Measurements from ENCODE around the gene NEURL1B. TPM values are rescaled to one million over a fixed set of nuclear protein-coding genes. Genes with fewer than 3 reads are reported as not detected.

Gene NEURL1B
- total RNA-seq, 2 experiments from 2014 or later = 0.08 to 0.16 TPM

DNA sequence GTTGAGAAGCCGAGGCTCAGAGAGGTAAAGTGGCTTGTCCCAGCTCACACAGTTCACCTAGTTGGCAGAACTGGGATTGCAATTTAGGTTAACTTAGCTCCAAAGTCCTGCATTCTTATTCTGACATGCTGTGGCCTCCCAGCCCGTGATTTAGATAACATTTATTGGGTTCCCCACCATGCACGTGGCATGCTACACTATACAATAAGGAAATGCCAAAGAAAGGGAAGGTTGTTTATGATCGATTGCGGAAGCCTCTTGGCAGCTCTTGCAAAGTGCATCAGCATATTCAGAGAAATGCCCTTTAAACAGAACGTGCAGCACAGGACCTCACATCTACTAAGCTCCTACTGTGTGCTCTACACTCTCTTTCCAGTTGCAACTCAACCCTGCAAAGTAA, 3.2 kb downstream of the NEURL1B start:
- CTCF ChIA-PET = interaction anchor here (0.5 kb wide), 1 partner anchor 330 kb away, joined by 3 read pairs; no protein-coding TSS in a partner anchor
- peaks cover 8% of the 10 kb centered on the region for H3K4me1 Mint-ChIP-seq (ENCODE audit: low read depth)
- no peak for TF ChIP-seq CTCF (IDR thresholded peaks at IDR 0.05)

DNA sequence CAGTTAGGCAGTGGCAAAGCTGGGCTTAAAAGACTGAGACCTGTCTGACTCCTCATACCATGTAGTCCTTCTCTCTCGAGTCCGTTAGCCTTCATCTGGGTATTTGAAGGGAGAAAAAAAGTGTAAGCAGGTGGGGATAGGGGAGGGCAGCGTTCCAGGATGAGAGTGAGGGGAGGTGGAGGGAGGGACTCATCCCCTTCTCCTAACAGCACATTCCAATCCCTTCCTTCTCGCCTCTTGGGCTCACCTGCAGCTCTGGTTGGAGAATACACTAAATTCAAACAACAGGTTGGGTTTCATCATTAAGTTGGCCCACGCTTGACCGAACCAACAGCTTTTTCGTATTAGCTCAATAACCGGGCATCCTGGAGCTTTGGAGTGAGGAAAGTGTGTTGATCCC, 3.6 kb downstream of the NEURL1B start:
- H3K27me3 Mint-ChIP-seq = peaks cover 40% of the 10 kb centered on the region
- peaks cover 8% of the 10 kb centered on the region for H3K4me1 Mint-ChIP-seq (ENCODE audit: low read depth)

More for the DNA sequence above, 3.2 kb downstream of the NEURL1B start:
- intact Hi-C loops (cut with DNase I, micrococcal nuclease) = no loop called here
- Histone ChIP-seq H3K4me3 (ENCODE audit: low read length) (no peak overlapping the region), H3K27ac (ENCODE audit: low read depth in 1 of 2, low read length in 2 of 2) (no peak overlapping the region), H3K9me3 (ENCODE audit: control insufficient read depth in 1 of 2, insufficient read depth in 1 of 2, low read length in 2 of 2) (no peaks in the 10 kb centered on the region), H3K4me1 (ENCODE audit: insufficient read depth, low read length) (peaks cover 16% of the 10 kb centered on the region), H3K36me3 (ENCODE audit: insufficient read depth, low read length) (no peaks in the 10 kb centered on the region), H3K27me3 (ENCODE audit: control insufficient read depth in 1 of 2, insufficient read depth in 2 of 2, low read length in 2 of 2) (peaks cover 15 to 19% of the 10 kb centered on the region in 2 experiments)
- no peak overlapping the region for H3K4me3 Mint-ChIP-seq
- no peaks in the 10 kb centered on the region for H3K36me3 Mint-ChIP-seq (ENCODE audit: low read depth)
- H3K9me3 Mint-ChIP-seq = no peaks in the 10 kb centered on the region
- H3K27ac Mint-ChIP-seq = no peak overlapping the region
- DNase-seq (no peak), ATAC-seq (ENCODE audit: poor library complexity) (no peak)
- POLR2A ChIA-PET = no interaction called here
- peaks cover 43% of the 10 kb centered on the region for H3K27me3 Mint-ChIP-seq

GRCh38 chr5:172645271-172646055, 4.4 kb downstream of the NEURL1B start:
- H3K27ac Mint-ChIP-seq = no peak overlapping the region
- Histone ChIP-seq H3K4me3 (ENCODE audit: low read length) (no peak overlapping the region), H3K27me3 (ENCODE audit: control insufficient read depth in 1 of 2, insufficient read depth in 2 of 2, low read length in 2 of 2) (peaks cover 11 to 14% of the 10 kb centered on the region in 2 experiments), H3K36me3 (ENCODE audit: insufficient read depth, low read length) (no peaks in the 10 kb centered on the region), H3K4me1 (ENCODE audit: insufficient read depth, low read length) (peaks cover 12% of the 10 kb centered on the region), H3K9me3 (ENCODE audit: control insufficient read depth in 1 of 2, insufficient read depth in 1 of 2, low read length in 2 of 2) (no peaks in the 10 kb centered on the region), H3K27ac (ENCODE audit: low read depth in 1 of 2, low read length in 2 of 2) (no peak overlapping the region)
- TF ChIP-seq CTCF (IDR thresholded peaks at IDR 0.05) = no peak
- H3K27me3 Mint-ChIP-seq = peaks cover 33% of the 10 kb centered on the region
- ATAC-seq (ENCODE audit: poor library complexity) (no peak), DNase-seq (no peak)
- H3K4me1 Mint-ChIP-seq (ENCODE audit: low read depth) = peaks cover under 1% of the 10 kb centered on the region
- POLR2A ChIA-PET = no interaction called here
- CTCF ChIA-PET = no interaction called here
- intact Hi-C loops (cut with DNase I, micrococcal nuclease) = no loop called here
- no peaks in the 10 kb centered on the region for H3K36me3 Mint-ChIP-seq (ENCODE audit: low read depth)
- H3K9me3 Mint-ChIP-seq = no peaks in the 10 kb centered on the region
- no peak overlapping the region for H3K4me3 Mint-ChIP-seq

More for the DNA sequence above, 3.6 kb downstream of the NEURL1B start:
- TF ChIP-seq CTCF (IDR thresholded peaks at IDR 0.05) = no peak
- ChIA-PET CTCF (no interaction called here), POLR2A (no interaction called here)
- Histone ChIP-seq H3K4me3 (ENCODE audit: low read length) (no peak overlapping the region), H3K27ac (ENCODE audit: low read depth in 1 of 2, low read length in 2 of 2) (no peak overlapping the region), H3K9me3 (ENCODE audit: control insufficient read depth in 1 of 2, insufficient read depth in 1 of 2, low read length in 2 of 2) (no peaks in the 10 kb centered on the region), H3K36me3 (ENCODE audit: insufficient read depth, low read length) (no peaks in the 10 kb centered on the region), H3K4me1 (ENCODE audit: insufficient read depth, low read length) (peaks cover 16% of the 10 kb centered on the region), H3K27me3 (ENCODE audit: control insufficient read depth in 1 of 2, insufficient read depth in 2 of 2, low read length in 2 of 2) (peaks cover 15 to 19% of the 10 kb centered on the region in 2 experiments)
- Mint-ChIP-seq H3K4me3 (no peak overlapping the region), H3K9me3 (no peaks in the 10 kb centered on the region), H3K27ac (no peak overlapping the region), H3K36me3 (ENCODE audit: low read depth) (no peaks in the 10 kb centered on the region)
- intact Hi-C loops (cut with DNase I, micrococcal nuclease) = no loop called here
- no peak for ATAC-seq (ENCODE audit: poor library complexity)
- DNase-seq = no peak
